ENCODE data around the gene HOXB4.

GRCh38 chr17:48558057-48558830, 19.9 kb downstream of the HOXB4 start:
- no peak for TF ChIP-seq CTCF (IDR thresholded peaks at IDR 0.05)
- no peak for TF ChIP-seq EP300 (IDR thresholded peaks at IDR 0.05)
- no peak for TF ChIP-seq POLR2A (IDR thresholded peaks at IDR 0.05)
